Activated CD8-positive, alpha-beta T cell treated with anti-CD3 and anti-CD28 coated beads, Interleukin-2, amount 10 ng/mL, durations not matched to agents 7 days and 5 days (primary cell): Measurements from ENCODE around the gene GAL3ST2. TPM values are rescaled to one million over a fixed set of nuclear protein-coding genes. Genes with fewer than 3 reads are reported as not detected.
"Not testable (repeated sequence)": the region's sequence is repeated elsewhere in the genome, so short reads cannot be mapped to it uniquely, and the experiment has no call there.

Source experiments
- ATAC-seq: fragments of 150-1000 bp; cut with Tn5 transposase; one replicate; pipeline ENCODE4 v1.10.0; 2021; ENCODE audit warnings: moderate library complexity
- CTCF ChIA-PET: fragments of 350-600 bp; sonication (Branson Sonifier 250); formaldehyde crosslinking; loops from one replicate; lab custom pipeline; 2021; ENCODE audit warnings: antibody characterized with exemption; lab: Charles Lee
- POLR2A ChIA-PET: fragments of 350-600 bp; sonication (Branson Sonifier 250); formaldehyde crosslinking; loops from one replicate; lab custom pipeline; 2021; ENCODE audit warnings: antibody characterized with exemption; lab: Charles Lee
- DNase-seq: peaks from one replicate; pipeline ENCODE4 v3.0.0-alpha.2; 2020
- H3K27ac Mint-ChIP-seq: one replicate; pipeline ENCODE4 v1.8.0; 2021; ENCODE audit warnings: mild to moderate bottlenecking, mixed read lengths
- H3K27me3 Mint-ChIP-seq: one replicate; pipeline ENCODE4 v1.8.0; 2021; ENCODE audit warnings: low read depth, mixed read lengths
- H3K36me3 Mint-ChIP-seq: one replicate; pipeline ENCODE4 v1.8.0; 2021; ENCODE audit warnings: low read depth, mixed read lengths
- H3K4me1 Mint-ChIP-seq: one replicate; pipeline ENCODE4 v1.8.0; 2021; ENCODE audit warnings: low read depth, mixed read lengths
- H3K4me3 Mint-ChIP-seq: one replicate; pipeline ENCODE4 v1.8.0; 2021; ENCODE audit warnings: mild to moderate bottlenecking, mixed read lengths
- H3K9me3 Mint-ChIP-seq: one replicate; pipeline ENCODE4 v1.8.0; 2022; ENCODE audit warnings: mixed read lengths; ENCODE audit not compliant: insufficient read depth
- total RNA-seq, 2 experiments: library from RNA; stranded (reverse); gene quantifications; one replicate each; pipeline ENCODE4 v1.2.3, GENCODE V29; 2021

The GAL3ST2 gene
- total RNA-seq, 2 experiments from 2014 or later: 0.34 TPM

GRCh38 chr2:241799522-241800197 is 23.0 kb downstream of the GAL3ST2 start:
- POLR2A ChIA-PET: no interaction called here
- no peak for ATAC-seq
- peaks cover 10% of the 10 kb centered on the region for H3K4me1 Mint-ChIP-seq
- no peaks in the 10 kb centered on the region for H3K9me3 Mint-ChIP-seq
- no peak overlapping the region for H3K27ac Mint-ChIP-seq
- H3K36me3 Mint-ChIP-seq: no peaks in the 10 kb centered on the region
- DNase-seq: peak; percentile 19
- CTCF ChIA-PET: no interaction called here
- H3K27me3 Mint-ChIP-seq: peaks cover 3% of the 10 kb centered on the region
- no peak overlapping the region for H3K4me3 Mint-ChIP-seq

DNA sequence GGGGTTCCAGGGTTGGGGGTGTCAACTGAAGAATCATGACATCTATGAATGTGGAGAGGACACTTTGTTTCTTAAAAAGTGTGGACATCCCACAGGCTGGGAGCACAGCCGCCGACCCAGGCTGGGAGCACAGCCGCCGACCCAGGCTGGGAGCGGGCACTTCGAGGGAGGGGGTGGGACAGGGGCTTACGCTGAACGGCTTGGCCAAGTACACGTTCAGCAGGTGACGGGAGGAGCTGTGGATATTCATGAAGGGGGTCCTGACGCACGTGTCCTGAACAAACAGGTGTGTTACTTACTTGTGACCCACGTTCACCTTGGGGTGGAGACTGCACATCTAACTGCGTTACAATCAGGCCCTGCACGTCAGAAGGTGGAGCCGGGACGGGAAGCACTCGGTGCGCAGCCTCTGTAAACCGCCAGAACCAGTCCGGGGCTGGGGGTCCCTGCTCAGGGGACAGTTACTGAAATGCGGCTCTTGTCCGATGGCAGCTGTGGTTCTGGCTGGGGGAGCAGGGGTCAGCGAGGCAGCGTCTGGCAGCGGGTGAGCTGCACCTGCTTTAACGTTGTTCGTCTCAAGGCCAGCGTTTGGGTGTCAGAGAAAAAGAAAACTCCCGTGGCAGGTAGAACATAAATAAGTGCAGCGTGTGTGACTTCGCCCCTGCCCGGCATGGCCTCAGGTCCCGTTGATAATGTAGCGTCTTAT is 23.7 kb downstream of the GAL3ST2 start:
- H3K9me3 Mint-ChIP-seq, H3K4me3 Mint-ChIP-seq, POLR2A ChIA-PET, H3K27me3 Mint-ChIP-seq, CTCF ChIA-PET, ATAC-seq, H3K27ac Mint-ChIP-seq, H3K36me3 Mint-ChIP-seq: not testable (repeated sequence)
- peak; percentile 19 for DNase-seq
- H3K4me1 Mint-ChIP-seq: peaks cover 13% of the 10 kb centered on the region

DNA sequence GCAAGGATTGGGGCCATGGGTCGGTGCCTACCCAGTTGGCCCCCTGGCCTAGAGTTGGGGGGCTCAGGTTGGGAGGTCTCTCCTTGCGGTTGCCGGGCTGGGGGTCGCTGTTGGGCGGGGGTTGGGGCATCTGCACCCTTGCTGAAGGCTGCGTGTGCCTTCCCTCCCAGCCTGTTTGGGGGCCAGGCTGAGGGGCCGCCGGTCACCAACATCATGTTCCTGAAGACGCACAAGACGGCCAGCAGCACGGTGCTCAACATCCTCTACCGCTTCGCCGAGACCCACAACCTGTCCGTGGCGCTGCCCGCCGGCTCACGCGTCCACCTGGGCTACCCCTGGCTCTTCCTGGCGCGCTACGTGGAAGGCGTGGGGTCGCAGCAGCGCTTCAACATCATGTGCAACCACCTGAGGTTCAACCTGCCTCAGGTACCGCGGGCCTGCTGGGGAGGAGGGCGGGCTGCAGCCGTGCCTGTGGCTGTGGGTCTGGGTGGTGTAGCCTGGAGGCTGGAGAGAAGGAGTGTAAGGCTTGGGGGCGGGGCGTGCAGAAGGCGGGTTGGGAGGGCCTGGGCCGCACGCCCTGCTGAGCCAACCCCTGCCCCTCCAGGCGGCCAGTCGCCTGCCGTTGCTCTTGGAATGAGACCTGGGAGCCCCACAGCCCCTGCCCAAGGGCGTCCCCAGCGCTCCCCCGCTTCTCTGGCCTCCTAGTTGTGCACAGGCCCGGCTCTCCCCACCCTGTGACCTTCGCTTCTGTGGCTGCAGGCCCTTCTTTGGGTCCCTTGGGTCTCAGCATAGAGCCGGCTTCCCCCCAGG is 25.2 kb downstream of the GAL3ST2 start:
- no peak overlapping the region for H3K4me3 Mint-ChIP-seq
- H3K36me3 Mint-ChIP-seq: no peaks in the 10 kb centered on the region
- ChIA-PET POLR2A (no interaction called here), CTCF (no interaction called here)
- no peak for ATAC-seq
- H3K27ac Mint-ChIP-seq: no peak overlapping the region
- no peak for DNase-seq
- H3K9me3 Mint-ChIP-seq: no peaks in the 10 kb centered on the region
- H3K4me1 Mint-ChIP-seq: peaks cover 13% of the 10 kb centered on the region
- peaks cover 3% of the 10 kb centered on the region for H3K27me3 Mint-ChIP-seq

DNA sequence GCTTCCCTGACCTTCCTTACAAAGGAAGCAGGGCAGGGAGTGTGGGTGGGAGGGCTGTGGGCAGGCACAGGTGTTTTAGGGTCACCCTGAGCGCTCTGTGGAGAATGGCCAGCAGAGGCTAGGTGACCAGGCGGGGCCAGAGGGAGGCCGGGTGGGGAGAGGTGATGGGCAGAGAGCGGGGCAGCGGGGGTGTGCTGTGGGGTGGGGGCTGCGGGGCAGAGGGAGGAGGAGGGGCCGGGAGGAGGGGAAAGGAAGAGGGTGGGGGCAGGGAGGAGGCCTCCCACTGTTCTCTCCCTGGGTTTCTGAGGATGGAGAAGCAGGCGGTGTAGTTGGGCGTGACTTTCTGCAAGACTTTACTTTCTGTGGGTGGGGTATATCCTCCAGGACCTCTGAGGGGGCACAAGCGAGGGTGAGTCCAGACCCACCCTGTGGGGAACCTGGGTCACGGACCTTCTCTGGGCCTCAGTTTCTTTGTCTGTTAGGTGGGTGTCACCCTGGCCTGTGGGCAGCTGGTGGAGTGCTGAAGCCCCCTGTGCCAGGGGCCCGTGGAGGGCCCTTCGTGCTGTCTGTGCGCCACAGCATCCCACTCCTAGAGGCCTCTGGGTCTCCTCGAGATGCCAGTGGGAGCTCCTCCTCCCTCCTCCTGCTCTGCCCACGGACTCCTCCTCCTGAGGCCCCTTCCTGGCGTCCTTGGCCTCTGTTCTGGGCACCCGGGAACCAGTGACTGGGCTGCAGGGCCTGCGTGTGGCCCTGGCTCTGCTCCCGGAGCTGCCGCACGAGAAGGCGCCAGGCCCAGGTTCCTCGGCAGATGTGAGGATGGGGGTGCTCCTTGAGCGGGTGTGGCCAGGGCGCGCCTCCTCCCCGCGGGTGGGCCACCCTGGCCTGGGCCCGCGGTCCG is 26.0 kb downstream of the GAL3ST2 start:
- H3K27me3 Mint-ChIP-seq: peaks cover 3% of the 10 kb centered on the region
- no peak overlapping the region for H3K4me3 Mint-ChIP-seq
- CTCF ChIA-PET: interaction anchor here (1.4 kb wide), 1 partner anchor 76 kb away, joined by 4 read pairs; no protein-coding TSS in a partner anchor
- no peak for DNase-seq
- H3K9me3 Mint-ChIP-seq: no peaks in the 10 kb centered on the region
- POLR2A ChIA-PET: no interaction called here
- H3K4me1 Mint-ChIP-seq: peaks cover 13% of the 10 kb centered on the region
- H3K27ac Mint-ChIP-seq: no peak overlapping the region
- no peaks in the 10 kb centered on the region for H3K36me3 Mint-ChIP-seq
- no peak for ATAC-seq

- Mint-ChIP-seq H3K9me3 (no peaks in the 10 kb centered on the region), H3K27me3 (peaks cover 3% of the 10 kb centered on the region), H3K4me3 (peak overlapping the region; percentile 68), H3K4me1 (peaks cover 13% of the 10 kb centered on the region), H3K36me3 (no peaks in the 10 kb centered on the region), H3K27ac (peak overlapping the region; percentile 82)
- ChIA-PET POLR2A (interaction anchor here (1.8 kb wide), 1 partner anchor 65 kb away, joined by 6 read pairs; no protein-coding TSS in a partner anchor), CTCF (interaction anchor here (1.0 to 2.1 kb wide), 4 partner anchors 16 to 412 kb away, joined by 3 to 7 read pairs (median 4); no protein-coding TSS in a partner anchor)
- ATAC-seq: peak; percentile 77
- peak; percentile 69 for DNase-seq
Measured at GRCh38 chr2:241803387-241804325, 27.0 kb downstream of the GAL3ST2 start.

DNA sequence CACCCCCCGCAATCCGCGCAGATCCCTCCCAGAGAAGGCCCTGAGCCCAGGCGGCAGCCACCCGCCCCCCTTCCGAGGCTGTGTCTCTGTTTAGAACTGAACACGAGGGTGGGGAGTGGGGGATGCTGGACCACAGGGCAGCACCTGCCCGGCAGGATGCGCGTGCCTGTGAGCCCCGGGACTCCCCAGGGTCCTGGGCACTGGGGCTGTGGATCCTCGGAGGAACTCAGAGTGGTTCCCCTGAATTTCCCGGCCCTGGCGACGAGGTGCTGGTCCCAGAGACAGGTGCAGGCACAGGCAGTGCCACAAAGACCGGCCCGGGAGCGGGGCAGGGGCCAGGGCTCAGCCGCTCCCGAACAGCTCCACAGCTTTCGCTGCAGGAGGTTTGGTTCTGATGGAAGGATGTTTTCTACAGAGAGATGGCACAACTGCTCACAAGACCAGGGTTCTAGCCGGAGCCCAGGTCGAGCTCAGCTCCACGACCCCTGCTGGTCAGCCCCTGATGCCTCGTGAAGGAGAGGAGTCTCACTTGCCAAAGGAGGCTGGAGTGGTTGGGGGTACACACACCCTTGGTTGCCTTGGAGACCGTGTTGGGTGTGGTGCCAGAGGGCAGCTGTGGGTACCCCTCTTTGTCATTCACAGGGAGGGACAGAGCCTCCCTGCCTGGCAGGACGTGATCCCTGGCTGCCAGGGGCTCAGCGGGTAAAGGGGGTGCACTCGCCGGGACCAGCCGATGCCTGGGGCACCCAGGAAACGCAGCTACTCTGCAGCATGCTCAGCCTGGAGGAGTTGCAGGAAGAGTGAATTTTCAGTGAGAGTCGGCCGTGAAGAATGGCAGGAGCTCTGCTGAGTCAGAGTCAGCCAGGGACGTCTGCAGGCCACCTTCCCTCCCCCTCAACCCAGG is 28.0 kb downstream of the GAL3ST2 start:
- ATAC-seq: peak; percentile 46
- no peaks in the 10 kb centered on the region for H3K36me3 Mint-ChIP-seq
- H3K4me1 Mint-ChIP-seq: peaks cover 17% of the 10 kb centered on the region
- peak; percentile 46 for DNase-seq
- peak overlapping the region; percentile 60 for H3K27ac Mint-ChIP-seq
- H3K4me3 Mint-ChIP-seq: peak overlapping the region; percentile 68
- no peaks in the 10 kb centered on the region for H3K9me3 Mint-ChIP-seq
- CTCF ChIA-PET: interaction anchor here (1.0 to 2.1 kb wide), 4 partner anchors 17 to 413 kb away, joined by 3 to 7 read pairs (median 4); no protein-coding TSS in a partner anchor
- H3K27me3 Mint-ChIP-seq: peaks cover 3% of the 10 kb centered on the region
- POLR2A ChIA-PET: interaction anchor here (1.8 kb wide), 1 partner anchor 64 kb away, joined by 6 read pairs; no protein-coding TSS in a partner anchor

DNA sequence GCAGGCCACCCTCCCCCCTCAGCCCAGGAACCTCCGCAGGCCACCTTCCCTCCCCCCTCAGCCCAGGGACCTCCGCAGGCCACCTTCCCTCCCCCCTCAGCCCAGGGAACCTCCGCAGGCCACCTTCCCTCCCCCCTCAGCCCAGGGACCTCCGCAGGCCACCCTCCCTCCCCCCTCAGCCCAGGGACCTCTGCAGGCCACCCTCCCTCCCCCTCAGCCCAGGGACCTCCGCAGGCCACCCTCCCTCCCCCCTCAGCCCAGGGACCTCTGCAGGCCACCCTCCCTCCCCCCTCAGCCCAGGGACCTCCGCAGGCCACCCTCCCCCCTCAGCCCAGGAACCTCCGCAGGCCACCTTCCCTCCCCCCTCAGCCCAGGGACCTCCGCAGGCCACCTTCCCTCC is 29.6 kb downstream of the GAL3ST2 start:
- H3K36me3 Mint-ChIP-seq, CTCF ChIA-PET, H3K27ac Mint-ChIP-seq, H3K9me3 Mint-ChIP-seq, POLR2A ChIA-PET, H3K27me3 Mint-ChIP-seq, H3K4me3 Mint-ChIP-seq, DNase-seq, ATAC-seq: not testable (repeated sequence)
- peaks cover 17% of the 10 kb centered on the region for H3K4me1 Mint-ChIP-seq

DNA sequence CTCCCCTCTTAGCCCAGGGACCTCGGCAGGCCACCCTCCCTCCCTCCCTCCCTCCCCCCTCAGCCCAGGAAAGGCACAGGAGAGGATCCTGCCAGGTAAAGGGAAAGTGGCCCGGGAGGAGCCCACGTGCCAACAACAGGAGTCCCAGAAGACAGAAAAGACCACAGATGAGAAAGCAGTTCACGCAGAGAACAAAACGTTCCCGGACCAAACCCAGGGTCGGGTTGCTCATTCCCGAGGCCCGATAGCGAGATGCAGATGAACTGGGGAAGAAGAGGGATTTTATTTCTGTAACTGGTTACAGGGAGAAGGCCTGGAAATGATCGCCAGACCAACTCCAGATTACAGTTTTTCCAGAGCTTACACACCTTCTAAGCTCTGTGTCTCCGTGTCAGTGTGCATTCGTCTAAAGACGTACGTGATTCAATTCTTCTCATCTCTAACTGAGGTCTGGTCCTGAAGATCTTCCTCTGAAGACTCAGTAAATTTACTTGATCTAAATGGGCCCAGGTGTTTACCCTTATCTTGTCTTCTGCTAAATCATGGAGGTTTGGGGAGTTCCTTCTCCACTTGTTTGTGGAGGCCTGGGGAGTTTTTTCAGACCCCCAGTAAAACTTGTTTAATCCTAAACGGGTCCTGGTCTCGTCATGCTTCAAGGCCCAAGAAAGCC is 31.6 kb downstream of the GAL3ST2 start:
- ChIA-PET POLR2A (no interaction called here), CTCF (interaction anchor here (0.9 kb wide), 1 partner anchor 28 kb away, joined by 3 read pairs; no protein-coding TSS in a partner anchor)
- Mint-ChIP-seq H3K36me3 (no peaks in the 10 kb centered on the region), H3K4me1 (peaks cover 17% of the 10 kb centered on the region), H3K4me3 (no peak overlapping the region), H3K27me3 (peaks cover 3% of the 10 kb centered on the region), H3K27ac (no peak overlapping the region), H3K9me3 (no peaks in the 10 kb centered on the region)
- ATAC-seq (no peak), DNase-seq (no peak)

- no peak within 1 kb of the TSS for H3K4me3 Mint-ChIP-seq
- ChIA-PET POLR2A (no interaction called here), CTCF (interaction anchor here (0.9 kb wide), 1 partner anchor 28 kb away, joined by 3 read pairs; no protein-coding TSS in a partner anchor)
- no peak for DNase-seq
- H3K36me3 Mint-ChIP-seq: no peaks in the 10 kb centered on the region
- H3K27ac Mint-ChIP-seq: no peak within 1 kb of the TSS
- H3K27me3 Mint-ChIP-seq: no peaks in the 10 kb centered on the region
- no peak for ATAC-seq
- H3K4me1 Mint-ChIP-seq: peaks cover 16% of the 10 kb centered on the region
- H3K9me3 Mint-ChIP-seq: no peaks in the 10 kb centered on the region
Measured at GRCh38 chr2:241808721-241809382, 32.2 kb downstream of the GAL3ST2 start, which contains the start of gene NEU4. NEU4 (plus strand) TSS chr2:241809193; CDS start chr2:241814485, 5,292 bp downstream.
